Adrenal gland (tissue), 5 donors: ENCODE measurements around the gene CYREN.

Experiments
- POLR2A ChIP-seq, 2 donors: fragments of 450-650 bp; IDR thresholded peaks; one replicate each; pipeline ENCODE4 v1.6.1; 2017; ENCODE audit warnings: antibody characterized with exemption in 2 of 2, mild to moderate bottlenecking in 2 of 2, moderate library complexity in 1 of 2
- TF ChIP-seq, protein P1 (sequence below), 6 experiments: fragments of 450-650 bp in 4 of 6; fragments of 200-600 bp in 2 of 6; sonication (generic) in 1 of 6; IDR thresholded peaks; 1 replicate in 5 of 6; 2 replicates in 1 of 6; pipeline versions ENCODE4 v1.5.1 to v1.8.0; 2016 to 2021; ENCODE audit warnings: antibody characterized with exemption in 6 of 6, mild to moderate bottlenecking in 2 of 6, moderate library complexity in 1 of 6
- donor health status: DM: no; HTN: no; CAD: no.

DNA sequence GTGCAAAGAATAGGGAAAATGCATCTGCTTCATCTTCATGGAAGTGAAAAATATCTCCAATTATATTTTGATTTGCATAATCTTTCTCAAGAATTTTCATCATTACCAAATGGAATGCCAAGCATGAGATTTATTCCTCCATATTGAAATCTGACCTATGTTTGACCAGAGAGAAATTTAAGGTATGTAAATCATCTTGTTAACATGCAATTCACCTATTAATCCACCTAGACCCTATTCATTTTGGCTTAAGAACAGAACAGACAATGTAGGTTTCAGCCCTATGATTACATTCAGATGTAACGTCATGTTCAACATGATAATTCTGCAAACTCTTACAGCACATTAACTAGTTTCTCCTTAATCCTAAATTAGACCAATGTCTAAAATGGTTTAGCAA is 53.4 kb downstream of the CYREN start:
- TF ChIP-seq, protein P1, sequence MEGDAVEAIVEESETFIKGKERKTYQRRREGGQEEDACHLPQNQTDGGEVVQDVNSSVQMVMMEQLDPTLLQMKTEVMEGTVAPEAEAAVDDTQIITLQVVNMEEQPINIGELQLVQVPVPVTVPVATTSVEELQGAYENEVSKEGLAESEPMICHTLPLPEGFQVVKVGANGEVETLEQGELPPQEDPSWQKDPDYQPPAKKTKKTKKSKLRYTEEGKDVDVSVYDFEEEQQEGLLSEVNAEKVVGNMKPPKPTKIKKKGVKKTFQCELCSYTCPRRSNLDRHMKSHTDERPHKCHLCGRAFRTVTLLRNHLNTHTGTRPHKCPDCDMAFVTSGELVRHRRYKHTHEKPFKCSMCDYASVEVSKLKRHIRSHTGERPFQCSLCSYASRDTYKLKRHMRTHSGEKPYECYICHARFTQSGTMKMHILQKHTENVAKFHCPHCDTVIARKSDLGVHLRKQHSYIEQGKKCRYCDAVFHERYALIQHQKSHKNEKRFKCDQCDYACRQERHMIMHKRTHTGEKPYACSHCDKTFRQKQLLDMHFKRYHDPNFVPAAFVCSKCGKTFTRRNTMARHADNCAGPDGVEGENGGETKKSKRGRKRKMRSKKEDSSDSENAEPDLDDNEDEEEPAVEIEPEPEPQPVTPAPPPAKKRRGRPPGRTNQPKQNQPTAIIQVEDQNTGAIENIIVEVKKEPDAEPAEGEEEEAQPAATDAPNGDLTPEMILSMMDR (IDR thresholded peaks at IDR 0.05), result no peak
- no peak for TF ChIP-seq POLR2A (IDR thresholded peaks at IDR 0.05)
